Gastroesophageal sphincter (tissue), 4 donors: ENCODE results near the gene CENPS. TPM values are rescaled to one million over a fixed set of nuclear protein-coding genes. Genes with fewer than 3 reads are reported as not detected.
"Not testable (repeated sequence)": the region's sequence is repeated elsewhere in the genome, so short reads cannot be mapped to it uniquely, and the experiment has no call there.

Source experiments
- ATAC-seq: fragments of 150-250 bp; one replicate; pipeline ENCODE4 v1.9.1; 2016; ENCODE audit warnings: mild to moderate bottlenecking, moderate library complexity
- H3K27ac ChIP-seq, 4 donors: fragments of 200-600 bp; sonication (generic) in 3 of 4; 1 replicate in 3 of 4; 2 replicates in 1 of 4; pipeline ENCODE4 v1.5.1; 2016 to 2019
- H3K27me3 ChIP-seq: fragments of 200-600 bp; sonication (generic); one replicate; pipeline ENCODE4 v1.5.1; 2019
- H3K36me3 ChIP-seq, 2 donors: fragments of 200-600 bp; sonication (generic); one replicate each; pipeline ENCODE4 v1.5.1; 2019; ENCODE audit warnings: control low read depth in 1 of 2
- H3K4me1 ChIP-seq, 3 donors: fragments of 200-600 bp; sonication (generic); 1 replicate in 2 of 3; 2 replicates in 1 of 3; pipeline ENCODE4 v1.5.1; 2016 to 2019; ENCODE audit warnings: control low read depth in 2 of 3
- H3K4me3 ChIP-seq, 2 donors: fragments of 200-600 bp; sonication (generic); one replicate each; pipeline ENCODE4 v1.5.1; 2019; ENCODE audit warnings: mild to moderate bottlenecking in 1 of 2, moderate library complexity in 1 of 2
- H3K9me3 ChIP-seq, 3 donors: fragments of 200-600 bp; sonication (generic); one replicate each; pipeline ENCODE4 v1.5.1; 2017 to 2019; ENCODE audit warnings: control low read depth in 2 of 3
- EP300 ChIP-seq: sonication (generic); formaldehyde crosslinking; IDR thresholded peaks from one replicate; pipeline ENCODE4 v1.6.1; 2017; ENCODE audit warnings: antibody characterized with exemption, mild to moderate bottlenecking
- POLR2A ChIP-seq, 2 donors: fragments of 450-650 bp; IDR thresholded peaks; one replicate each; pipeline ENCODE4 v1.6.1; 2017; ENCODE audit warnings: antibody characterized with exemption in 2 of 2, mild to moderate bottlenecking in 2 of 2, moderate library complexity in 1 of 2
- POLR2AphosphoS5 ChIP-seq: sonication (generic); formaldehyde crosslinking; IDR thresholded peaks from one replicate; pipeline ENCODE4 v1.6.1; 2017; ENCODE audit warnings: antibody characterized with exemption
- WGBS, 2 donors: methylation state at CpG; one replicate each; pipeline ENCODE4 v1.1.5; 2018; ENCODE audit warnings: low coverage in 1 of 2; 5-methylcytosine and 5-hydroxymethylcytosine counted together
- total RNA-seq, 4 donors: library from RNA; depleted of rRNA; stranded (reverse); fragments of >200 nt; gene quantifications; one replicate each; pipeline ENCODE4 v1.1.0, GENCODE V29; 2016
- TF ChIP-seq, protein P1 (sequence below), 4 experiments: fragments of 200-600 bp in 2 of 4; fragments of 450-650 bp in 2 of 4; sonication (generic) in 1 of 4; IDR thresholded peaks; one replicate each; pipeline ENCODE4 v1.5.1; 2017 to 2019; ENCODE audit warnings: antibody characterized with exemption in 4 of 4, mild to moderate bottlenecking in 2 of 4, moderate library complexity in 2 of 4

The CENPS gene
- total RNA-seq, 4 donors from 2014 or later, result 2.1 to 7.2 (median 4.8) TPM

DNA sequence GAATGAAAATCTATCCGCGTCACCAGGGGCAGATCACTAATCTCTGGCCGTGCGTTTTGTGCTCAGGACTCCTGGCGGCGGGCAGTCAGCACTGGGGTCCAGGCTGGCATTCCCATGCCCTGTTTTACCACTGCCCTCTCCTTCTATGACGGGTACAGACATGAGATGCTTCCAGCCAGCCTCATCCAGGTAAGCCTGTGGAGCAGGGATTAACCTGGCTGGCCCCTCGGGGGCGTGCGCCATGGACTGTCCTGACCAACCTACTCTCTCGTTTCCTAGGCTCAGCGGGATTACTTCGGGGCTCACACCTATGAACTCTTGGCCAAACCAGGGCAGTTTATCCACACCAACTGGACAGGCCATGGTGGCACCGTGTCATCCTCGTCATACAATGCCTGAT, 10.9 kb upstream of the CENPS start:
- 86 to 91% methylated on average over 4 to 10 of the region's 15 CpGs for WGBS, 2 donors
- Histone ChIP-seq H3K9me3 (no peaks in the 10 kb centered on the region), H3K4me1 (no peaks in the 10 kb centered on the region), H3K27ac (no peak overlapping the region), H3K36me3 (peaks cover 0 to 72% of the 10 kb centered on the region in 2 donors), H3K27me3 (no peaks in the 10 kb centered on the region), H3K4me3 (no peak overlapping the region)
- TF ChIP-seq EP300 (no peak), POLR2A (IDR thresholded peaks at IDR 0.05) (no peak), POLR2AphosphoS5 (no peak)
- TF ChIP-seq, protein P1, sequence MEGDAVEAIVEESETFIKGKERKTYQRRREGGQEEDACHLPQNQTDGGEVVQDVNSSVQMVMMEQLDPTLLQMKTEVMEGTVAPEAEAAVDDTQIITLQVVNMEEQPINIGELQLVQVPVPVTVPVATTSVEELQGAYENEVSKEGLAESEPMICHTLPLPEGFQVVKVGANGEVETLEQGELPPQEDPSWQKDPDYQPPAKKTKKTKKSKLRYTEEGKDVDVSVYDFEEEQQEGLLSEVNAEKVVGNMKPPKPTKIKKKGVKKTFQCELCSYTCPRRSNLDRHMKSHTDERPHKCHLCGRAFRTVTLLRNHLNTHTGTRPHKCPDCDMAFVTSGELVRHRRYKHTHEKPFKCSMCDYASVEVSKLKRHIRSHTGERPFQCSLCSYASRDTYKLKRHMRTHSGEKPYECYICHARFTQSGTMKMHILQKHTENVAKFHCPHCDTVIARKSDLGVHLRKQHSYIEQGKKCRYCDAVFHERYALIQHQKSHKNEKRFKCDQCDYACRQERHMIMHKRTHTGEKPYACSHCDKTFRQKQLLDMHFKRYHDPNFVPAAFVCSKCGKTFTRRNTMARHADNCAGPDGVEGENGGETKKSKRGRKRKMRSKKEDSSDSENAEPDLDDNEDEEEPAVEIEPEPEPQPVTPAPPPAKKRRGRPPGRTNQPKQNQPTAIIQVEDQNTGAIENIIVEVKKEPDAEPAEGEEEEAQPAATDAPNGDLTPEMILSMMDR (IDR thresholded peaks at IDR 0.05), result no peak
- no peak for ATAC-seq

DNA sequence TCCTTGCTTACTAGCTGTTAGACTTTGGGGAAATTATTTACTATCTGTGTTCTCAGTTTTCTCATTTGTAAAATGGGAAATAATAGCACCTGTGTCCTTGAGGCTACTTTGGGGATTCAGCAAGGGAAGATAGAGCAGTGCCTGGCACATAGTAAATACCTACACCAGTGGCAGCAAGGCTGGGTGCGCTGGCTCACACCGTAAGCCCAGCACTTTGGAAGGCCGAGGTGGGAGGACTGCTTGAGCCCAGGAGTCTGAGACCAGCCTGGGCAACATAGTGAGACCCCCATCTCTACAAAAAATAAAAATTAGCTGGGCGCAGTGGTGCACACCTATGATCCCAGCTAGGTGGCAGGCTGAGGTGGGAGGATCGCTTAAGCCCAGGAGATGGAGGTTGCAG, 8.6 kb upstream of the CENPS start:
- Histone ChIP-seq H3K4me3 (no peak overlapping the region), H3K36me3 (peaks cover 0 to 51% of the 10 kb centered on the region in 2 donors), H3K27me3 (no peaks in the 10 kb centered on the region), H3K27ac (no peak overlapping the region), H3K9me3 (no peaks in the 10 kb centered on the region), H3K4me1 (no peaks in the 10 kb centered on the region)
- TF ChIP-seq, protein P1 (IDR thresholded peaks at IDR 0.05), result no peak
- WGBS, 2 donors, result 86% methylated on average over 2 of the region's 5 CpGs; no CpG with 5 or more reads in 1 of the 2 donors
- no peak for ATAC-seq

DNA sequence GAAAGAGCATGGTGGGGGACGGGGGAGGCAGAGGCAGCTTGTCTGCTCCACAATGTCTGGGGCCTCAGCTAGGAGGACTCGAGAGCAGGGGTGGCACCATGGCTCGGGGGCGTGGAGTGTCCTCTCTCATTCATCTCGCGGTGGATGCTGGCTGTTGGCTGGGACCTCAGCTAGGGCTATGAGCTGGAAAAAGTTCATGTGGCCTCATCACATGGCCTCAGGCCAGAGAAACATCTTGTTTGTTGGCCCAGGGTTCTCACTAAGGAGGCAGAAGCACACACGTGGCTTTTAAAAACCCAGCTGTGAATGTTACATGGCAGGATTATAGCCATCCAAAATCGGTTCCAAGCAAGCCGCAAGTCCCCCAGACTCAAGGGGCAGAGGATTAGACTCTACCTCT, 6.2 kb upstream of the CENPS start:
- Histone ChIP-seq H3K27me3 (no peaks in the 10 kb centered on the region), H3K27ac (no peak overlapping the region), H3K4me1 (peaks cover 0 to 7% (median 0%) of the 10 kb centered on the region in 3 donors), H3K36me3 (peaks cover 0 to 27% of the 10 kb centered on the region in 2 donors), H3K9me3 (no peaks in the 10 kb centered on the region), H3K4me3 (no peak overlapping the region)
- peak; percentile 38 for ATAC-seq
- 33% methylated on average over 1 of the region's 9 CpGs; no CpG with 5 or more reads in 1 of the 2 donors for WGBS, 2 donors
- TF ChIP-seq, protein P1 (IDR thresholded peaks at IDR 0.05), result no peak

GRCh38 chr1:10424651-10425050, 5.6 kb upstream of the CENPS start:
- Histone ChIP-seq H3K4me1 (peaks cover 0 to 12% (median 0%) of the 10 kb centered on the region in 3 donors), H3K27ac (no peak overlapping the region), H3K4me3 (no peak overlapping the region), H3K27me3 (no peaks in the 10 kb centered on the region), H3K9me3 (no peaks in the 10 kb centered on the region), H3K36me3 (peaks cover 0 to 20% of the 10 kb centered on the region in 2 donors)
- 73 to 98% methylated on average over 7 to 8 of the region's 8 CpGs for WGBS, 2 donors
- TF ChIP-seq, protein P1 (IDR thresholded peaks at IDR 0.05), result no peak
- TF ChIP-seq POLR2A (IDR thresholded peaks at IDR 0.05), result no peak
- TF ChIP-seq EP300, result no peak
- no peak for TF ChIP-seq POLR2AphosphoS5
- no peak for ATAC-seq

DNA sequence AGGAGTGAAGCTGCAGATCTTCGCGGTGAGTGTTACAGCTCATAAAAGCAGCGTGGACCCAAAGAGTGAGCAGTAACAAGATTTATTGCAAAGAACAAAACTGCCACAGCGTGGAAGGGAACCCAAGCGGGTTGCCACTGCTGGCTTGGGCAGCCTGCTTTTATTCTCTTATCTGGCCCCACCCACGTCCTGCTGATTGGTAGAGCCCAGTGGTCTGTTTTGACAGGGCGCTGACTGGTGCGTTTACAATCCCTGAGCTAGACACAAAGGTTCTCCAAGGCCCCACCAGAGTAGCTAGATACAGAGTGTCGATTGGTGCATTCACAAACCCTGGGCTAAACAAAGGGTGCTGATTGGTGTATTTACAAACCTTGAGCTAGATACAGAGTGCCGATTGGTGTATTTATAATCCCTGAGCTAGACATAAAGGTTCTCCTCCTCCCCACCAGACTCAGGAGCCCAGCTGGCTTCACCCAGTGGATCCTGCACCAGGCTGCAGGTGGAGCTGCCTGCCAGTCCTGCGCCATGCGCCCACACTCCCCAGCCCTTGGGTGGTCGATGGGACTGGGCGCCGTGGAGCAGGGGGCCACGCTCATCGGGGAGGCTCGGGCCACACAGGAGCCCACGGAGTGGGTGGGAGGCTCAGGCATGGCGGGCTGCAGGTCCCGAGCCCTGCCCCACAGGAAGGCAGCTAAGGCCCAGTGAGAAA, 4.3 kb upstream of the CENPS start:
- ATAC-seq, H3K9me3 ChIP-seq, H3K36me3 ChIP-seq, H3K27ac ChIP-seq, H3K4me3 ChIP-seq, H3K27me3 ChIP-seq: not testable (repeated sequence)
- 43 to 95% methylated on average over 4 of the region's 21 CpGs for WGBS, 2 donors
- H3K4me1 ChIP-seq, result peaks cover 0 to 20% (median 4%) of the 10 kb centered on the region in 3 donors

DNA sequence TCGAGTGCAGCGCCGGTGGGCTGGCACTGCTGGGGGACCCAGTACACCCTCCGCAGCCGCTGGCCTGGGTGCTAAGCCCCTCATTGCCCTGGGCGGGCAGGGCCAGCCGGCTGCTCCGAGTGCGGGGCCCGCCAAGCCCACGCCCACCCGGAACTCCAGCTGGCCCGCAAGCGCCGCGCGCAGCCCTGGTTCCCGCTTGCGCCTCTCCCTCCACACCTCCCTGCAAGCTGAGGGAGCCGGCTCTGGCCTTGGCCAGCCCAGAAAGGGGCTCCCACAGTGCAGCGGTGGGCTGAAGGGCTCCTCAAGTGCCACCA, 3.7 kb upstream of the CENPS start:
- not testable (repeated sequence) for H3K27ac ChIP-seq, H3K27me3 ChIP-seq, H3K9me3 ChIP-seq, H3K4me3 ChIP-seq, ATAC-seq, H3K36me3 ChIP-seq
- H3K4me1 ChIP-seq, result peaks cover 0 to 25% (median 7%) of the 10 kb centered on the region in 3 donors
- no CpG with 5 or more reads among the region's 21 CpGs for WGBS, 2 donors
